Activated naive CD4-positive, alpha-beta T cell treated with anti-CD3 and anti-CD28 coated beads, Interleukin-2, amount 50 U/mL, for 72 hours (primary cell): ENCODE results near the gene SND1. TPM values are rescaled to one million over a fixed set of nuclear protein-coding genes. Genes with fewer than 3 reads are reported as not detected.
"Not testable (repeated sequence)": the region's sequence is repeated elsewhere in the genome, so short reads cannot be mapped to it uniquely, and the experiment has no call there.

Experiments
- ATAC-seq, 2 donors: fragments of 150-1000 bp; cut with Tn5 transposase; 2 replicates each; pipeline ENCODE4 v1.10.0; 2021; ENCODE audit warnings: mild to moderate bottlenecking in 2 of 2, moderate library complexity in 2 of 2
- DNase-seq, 2 donors: peaks; one replicate each; pipeline ENCODE4 v3.0.0; 2021 to 2022; ENCODE audit warnings: low spot score in 2 of 2
- H3K27ac Mint-ChIP-seq, 2 donors: one replicate each; pipeline ENCODE4 v1.8.0; 2022; ENCODE audit warnings: mild to moderate bottlenecking in 2 of 2, mixed read lengths in 2 of 2
- H3K36me3 Mint-ChIP-seq, 2 donors: one replicate each; pipeline ENCODE4 v1.8.0; 2022; ENCODE audit warnings: mixed read lengths in 2 of 2
- H3K9me3 Mint-ChIP-seq, 2 donors: one replicate each; pipeline ENCODE4 v1.8.0; 2022; ENCODE audit warnings: mixed read lengths in 2 of 2
- total RNA-seq, 2 donors: library from RNA; stranded (reverse); gene quantifications; one replicate each; pipeline ENCODE4 v1.2.3, GENCODE V29; 2022

SND1 gene
- total RNA-seq, 2 donors from 2014 or later = 175 to 246 TPM

DNA sequence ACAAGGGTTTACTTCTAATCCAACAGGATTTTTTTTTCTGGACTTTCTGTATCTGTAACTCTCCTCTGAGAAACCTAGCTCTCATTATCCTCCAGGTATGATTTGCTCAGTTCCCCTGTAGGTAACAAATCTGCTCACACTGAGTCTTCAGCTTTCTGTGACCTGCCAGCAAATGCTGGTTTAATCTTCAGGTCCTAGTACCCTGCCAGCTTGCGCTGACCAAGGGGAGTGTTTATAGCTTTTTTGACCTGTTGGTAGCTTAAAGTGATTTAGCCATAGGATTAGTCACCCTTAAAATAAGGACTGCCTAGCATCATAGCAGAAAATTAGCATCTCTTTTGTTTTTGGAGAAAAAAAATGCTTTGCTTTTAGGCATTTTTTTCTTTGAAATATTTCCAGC lies 22.4 kb downstream of the SND1 start:
- peaks cover under 1% of the 10 kb centered on the region in 2 donors for H3K9me3 Mint-ChIP-seq
- DNase-seq = no peak
- H3K36me3 Mint-ChIP-seq = peaks cover 28 to 70% of the 10 kb centered on the region in 2 donors
- no peak for ATAC-seq
- H3K27ac Mint-ChIP-seq = no peak overlapping the region

DNA sequence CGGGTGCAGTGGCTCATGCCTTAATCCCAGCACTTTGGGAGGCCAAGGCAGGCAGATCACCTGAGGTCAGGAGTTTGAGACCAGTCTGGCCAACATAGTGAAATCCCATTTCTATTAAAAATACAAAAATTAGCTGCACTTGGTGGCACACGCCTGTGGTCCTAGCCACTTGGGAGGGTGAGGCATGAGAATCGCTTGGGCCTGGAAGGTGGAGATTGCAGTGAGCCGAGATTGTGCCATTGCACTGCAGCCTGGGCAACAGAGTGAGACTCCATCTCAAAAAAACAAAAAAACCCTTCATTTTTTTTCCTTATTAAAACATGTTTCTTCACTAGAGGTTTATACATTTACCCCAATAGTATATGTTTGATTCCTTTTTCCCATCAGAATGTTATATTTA lies 22.9 kb downstream of the SND1 start:
- H3K9me3 Mint-ChIP-seq, H3K27ac Mint-ChIP-seq, DNase-seq, ATAC-seq: not testable (repeated sequence)
- H3K36me3 Mint-ChIP-seq = peaks cover 33 to 70% of the 10 kb centered on the region in 2 donors

DNA sequence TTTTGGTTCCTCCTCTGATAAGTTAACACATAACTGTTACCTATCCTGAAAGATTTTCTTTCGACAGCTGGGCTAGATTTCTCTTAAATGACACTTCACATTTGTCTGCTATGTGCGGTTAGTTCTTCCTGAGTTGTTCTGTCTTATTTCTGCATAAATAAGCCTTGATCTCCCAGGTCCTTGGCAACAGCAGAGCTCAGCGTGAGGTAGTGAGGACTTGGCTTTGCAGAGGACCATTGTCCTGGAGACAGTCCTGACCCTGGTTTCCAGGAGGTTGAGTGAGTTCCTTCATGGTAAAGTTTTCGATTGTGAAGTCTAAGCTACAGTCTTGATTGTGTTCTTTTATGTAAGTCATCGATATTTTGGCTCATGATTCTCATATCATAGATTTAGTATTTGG lies 23.7 kb downstream of the SND1 start:
- H3K36me3 Mint-ChIP-seq = peaks cover 41 to 70% of the 10 kb centered on the region in 2 donors
- H3K27ac Mint-ChIP-seq = peak overlapping the region in 1 of 2 donors; percentile 0
- DNase-seq (no peak), ATAC-seq (no peak)
- peaks cover 7 to 8% of the 10 kb centered on the region in 2 donors for H3K9me3 Mint-ChIP-seq

DNA sequence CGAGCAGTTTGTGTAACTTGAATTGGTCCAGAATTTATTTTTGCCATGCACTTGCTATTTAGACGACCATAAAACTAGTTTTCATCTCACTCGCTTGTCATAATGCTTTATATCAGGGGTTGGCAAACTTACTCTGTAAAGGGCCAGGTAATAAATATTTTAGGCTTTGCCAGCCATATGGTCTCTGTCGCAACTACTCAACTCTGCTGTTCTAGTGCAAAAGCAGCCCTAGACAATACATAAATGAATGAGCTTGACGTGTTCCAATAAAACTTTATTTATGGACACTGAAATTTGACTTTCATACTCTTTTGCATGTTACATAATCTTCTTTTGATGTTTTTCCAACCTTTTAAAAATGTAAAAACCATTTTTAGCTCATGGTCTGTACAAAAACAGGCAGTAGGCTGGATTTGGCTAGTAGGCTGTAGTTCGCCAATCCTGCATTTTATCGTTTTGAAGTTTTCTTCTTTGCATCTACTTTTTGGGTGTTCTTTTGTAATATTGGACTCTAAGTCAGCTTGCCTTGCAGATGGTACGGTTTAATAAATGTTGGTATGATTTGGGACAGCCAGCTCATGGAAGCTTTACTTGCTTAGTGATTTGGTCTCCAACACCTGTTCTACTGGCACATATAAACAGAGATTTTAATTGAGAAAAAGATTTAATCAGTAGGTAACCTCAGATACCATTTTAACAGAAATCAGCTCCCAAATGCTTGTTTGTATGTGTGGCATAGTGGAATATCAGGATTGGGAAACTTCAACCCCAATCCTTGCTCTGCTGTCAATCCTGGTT lies 25.6 kb downstream of the SND1 start:
- DNase-seq = no peak
- H3K27ac Mint-ChIP-seq = no peak overlapping the region
- peaks cover 7 to 8% of the 10 kb centered on the region in 2 donors for H3K9me3 Mint-ChIP-seq
- H3K36me3 Mint-ChIP-seq = peaks cover 42 to 62% of the 10 kb centered on the region in 2 donors
- no peak for ATAC-seq

DNA sequence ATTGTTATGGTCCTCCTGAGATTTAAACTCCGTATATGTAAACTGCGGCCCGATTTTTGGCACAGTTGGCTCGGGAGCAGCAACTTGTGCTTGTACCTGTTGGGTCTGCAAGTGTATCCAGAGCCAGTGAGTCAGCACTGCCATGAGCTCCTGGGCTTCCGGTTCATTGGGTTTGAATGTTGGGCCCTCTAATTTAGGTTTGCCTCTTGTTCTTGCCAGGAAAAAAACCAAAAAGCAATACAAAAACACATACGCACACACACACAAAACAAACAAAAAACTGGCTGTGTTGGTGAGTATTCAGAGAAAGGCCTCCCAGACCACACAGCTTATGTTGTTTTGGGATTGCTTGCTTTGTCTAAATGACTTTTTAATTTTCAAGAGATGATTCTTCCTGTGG lies 26.3 kb downstream of the SND1 start:
- H3K27ac Mint-ChIP-seq = peak overlapping the region; percentile 18 to 36
- DNase-seq (no peak), ATAC-seq (peak in 1 of 2 donors; percentile 16)
- peaks cover 42 to 62% of the 10 kb centered on the region in 2 donors for H3K36me3 Mint-ChIP-seq
- peaks cover 7 to 8% of the 10 kb centered on the region in 2 donors for H3K9me3 Mint-ChIP-seq

DNA sequence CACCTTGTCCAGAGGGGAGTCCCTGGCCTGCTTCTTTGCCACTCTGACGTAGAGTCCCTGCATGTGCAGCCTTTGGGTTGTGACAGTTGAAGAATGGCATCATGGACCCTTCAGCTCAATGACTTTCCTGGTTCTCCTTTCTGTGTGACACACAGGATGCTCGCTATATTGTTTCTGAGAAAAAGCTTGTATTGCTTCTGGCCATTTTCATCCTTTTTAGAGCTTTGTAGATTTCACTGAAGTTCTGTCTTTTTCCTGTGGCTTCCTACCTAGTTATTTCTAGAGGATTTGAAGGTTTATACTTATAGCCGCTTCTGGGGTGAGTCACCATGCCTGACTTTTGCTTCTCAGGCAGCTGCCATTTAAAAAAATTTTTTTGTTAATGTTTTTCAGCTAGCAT lies 27.0 kb downstream of the SND1 start:
- H3K36me3 Mint-ChIP-seq = peaks cover 42 to 62% of the 10 kb centered on the region in 2 donors
- peaks cover 7 to 8% of the 10 kb centered on the region in 2 donors for H3K9me3 Mint-ChIP-seq
- H3K27ac Mint-ChIP-seq = peak overlapping the region in 1 of 2 donors; percentile 18
- ATAC-seq = peak; percentile 63 to 78
- no peak for DNase-seq

DNA sequence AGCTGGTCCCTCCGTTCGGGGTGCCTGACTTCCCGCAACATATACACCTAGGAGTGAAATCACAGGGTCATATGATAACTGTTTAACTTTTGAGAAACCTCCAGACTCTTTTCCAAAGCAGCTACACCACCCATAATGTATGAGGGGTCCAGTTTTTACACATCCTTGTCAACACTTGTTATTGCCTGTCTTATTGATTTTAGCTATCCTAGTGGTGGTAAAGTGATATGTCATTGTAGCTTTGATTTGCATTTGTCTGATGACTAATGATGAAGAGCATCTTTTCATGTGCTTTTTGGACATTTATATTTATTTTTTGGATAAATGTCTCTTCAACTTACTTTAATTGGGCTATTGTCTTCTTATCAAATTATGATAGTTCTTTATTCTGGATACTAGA lies 29.0 kb downstream of the SND1 start:
- H3K36me3 Mint-ChIP-seq = peaks cover 35 to 52% of the 10 kb centered on the region in 2 donors
- peaks cover 7 to 8% of the 10 kb centered on the region in 2 donors for H3K9me3 Mint-ChIP-seq
- ATAC-seq (no peak), DNase-seq (no peak)
- no peak overlapping the region for H3K27ac Mint-ChIP-seq

DNA sequence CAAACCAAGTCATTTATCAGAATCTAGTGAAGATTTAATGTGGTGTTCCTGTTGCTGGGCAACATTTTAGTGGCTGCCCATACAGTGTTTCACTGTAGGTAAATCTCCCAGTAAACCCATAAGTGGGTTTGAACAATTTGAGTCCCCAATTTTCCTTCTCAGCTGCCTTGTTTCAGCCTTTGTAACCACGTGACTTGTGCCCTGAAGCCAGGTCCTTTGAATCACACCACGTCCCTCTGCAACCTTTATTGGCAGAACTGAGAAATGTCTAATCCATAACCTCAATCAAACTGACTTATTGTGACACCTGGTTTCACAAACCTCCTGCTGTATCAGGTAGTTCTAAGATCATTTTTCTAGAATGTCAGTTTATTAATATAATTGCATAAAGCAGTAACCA lies 30.1 kb downstream of the SND1 start:
- ATAC-seq (peak; percentile 26 to 58), DNase-seq (no peak)
- peaks cover 7 to 8% of the 10 kb centered on the region in 2 donors for H3K9me3 Mint-ChIP-seq
- peaks cover 33 to 44% of the 10 kb centered on the region in 2 donors for H3K36me3 Mint-ChIP-seq
- no peak overlapping the region for H3K27ac Mint-ChIP-seq

DNA sequence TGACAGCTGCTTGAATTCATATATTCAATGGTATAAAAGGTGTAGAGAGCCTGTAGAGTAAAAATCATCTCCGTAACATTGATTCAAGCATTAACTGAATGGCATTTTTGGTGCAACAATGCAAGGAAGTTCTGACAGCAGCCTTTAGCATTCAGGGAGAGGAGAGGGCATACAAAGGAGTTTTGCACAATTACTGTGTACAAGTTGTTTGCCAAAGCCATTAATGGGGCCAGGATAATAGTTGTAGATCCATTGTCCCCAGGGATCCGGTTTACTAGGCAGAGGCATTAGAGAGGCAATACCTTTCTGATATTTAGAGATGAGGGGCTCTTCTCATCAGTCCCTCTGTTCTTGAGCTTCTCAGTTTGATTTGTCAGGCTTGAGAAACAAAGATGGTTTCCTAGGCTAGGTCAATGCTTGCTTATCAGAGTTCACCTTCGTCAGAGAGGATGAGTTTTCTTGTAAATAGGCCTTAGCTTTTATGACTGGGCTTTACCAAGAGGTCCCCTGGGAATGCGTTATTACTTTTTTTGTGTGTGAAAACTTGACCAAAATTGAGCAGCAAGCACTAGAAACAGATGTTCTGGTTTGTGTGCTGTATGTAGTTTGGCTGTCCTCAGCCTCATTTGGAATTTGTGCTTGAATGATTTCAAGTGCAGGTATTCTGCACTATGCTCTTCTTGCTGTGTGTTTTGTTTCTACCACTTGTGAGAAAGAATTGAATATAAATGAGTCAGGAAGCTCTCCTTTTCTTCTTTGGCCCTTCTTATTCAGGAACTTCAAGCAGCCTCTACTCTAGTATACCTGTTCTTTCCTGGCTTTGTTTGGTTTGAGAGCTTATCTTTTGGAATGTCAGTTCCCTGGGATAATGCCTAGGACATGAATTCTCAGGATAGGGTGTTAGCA lies 32.0 kb downstream of the SND1 start:
- peaks cover 17 to 25% of the 10 kb centered on the region in 2 donors for H3K36me3 Mint-ChIP-seq
- peak overlapping the region in 1 of 2 donors; percentile 25 for H3K27ac Mint-ChIP-seq
- peaks cover 7 to 8% of the 10 kb centered on the region in 2 donors for H3K9me3 Mint-ChIP-seq

DNA sequence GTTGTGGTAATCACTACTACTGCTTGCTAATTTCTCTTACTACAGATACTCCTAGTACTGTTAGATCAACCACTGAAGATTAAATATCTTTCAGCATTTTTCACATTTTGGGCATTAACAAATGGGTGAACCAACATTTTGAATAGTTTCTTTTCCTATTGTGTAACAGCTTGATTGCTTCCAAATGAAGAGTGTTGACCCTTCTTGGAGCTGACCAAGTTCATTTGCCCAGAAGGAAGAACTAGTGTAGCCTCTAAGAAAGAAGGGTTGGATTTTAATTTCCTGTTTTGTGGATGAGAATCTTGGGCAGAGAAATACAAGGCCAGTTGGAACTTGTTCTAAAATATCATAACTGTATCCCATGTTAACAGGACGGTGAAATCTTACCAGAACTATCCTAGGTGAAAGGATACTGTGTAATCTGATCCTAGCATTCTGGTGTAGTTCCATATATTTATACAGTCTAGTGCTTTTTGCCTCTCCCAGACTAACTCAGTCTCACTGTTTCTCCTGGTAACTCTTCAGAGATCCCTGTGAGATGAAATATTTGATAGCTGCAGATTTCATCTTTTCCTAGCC lies 37.3 kb downstream of the SND1 start:
- no peak overlapping the region for H3K27ac Mint-ChIP-seq
- H3K36me3 Mint-ChIP-seq = peaks cover 6 to 13% of the 10 kb centered on the region in 2 donors
- ATAC-seq (no peak), DNase-seq (no peak)
- no peaks in the 10 kb centered on the region for H3K9me3 Mint-ChIP-seq

More for the DNA sequence above, 32.0 kb downstream of the SND1 start:
- ATAC-seq = no peak
- no peak for DNase-seq

DNA sequence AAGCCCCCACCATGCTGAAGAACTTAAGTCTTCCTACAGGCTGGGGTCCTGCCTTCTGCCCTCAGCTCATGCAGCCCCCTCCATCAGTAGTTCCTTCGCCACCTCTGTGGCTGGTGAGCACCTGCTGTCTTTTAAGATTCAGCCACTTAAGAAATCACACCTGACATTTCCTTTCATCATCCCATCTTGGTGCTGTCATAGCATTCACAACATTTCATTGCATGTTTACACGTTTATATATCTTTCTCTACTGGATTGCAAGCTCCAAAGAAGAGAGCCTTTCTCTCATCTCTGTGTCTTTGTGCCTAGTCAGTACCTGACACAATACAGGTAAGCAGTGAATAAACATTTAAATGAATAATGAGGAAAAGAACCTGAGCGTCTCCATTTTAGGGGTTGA lies 38.3 kb downstream of the SND1 start:
- peaks cover 8 to 23% of the 10 kb centered on the region in 2 donors for H3K36me3 Mint-ChIP-seq
- H3K27ac Mint-ChIP-seq = peak overlapping the region; percentile 15 to 39
- ATAC-seq = no peak
- H3K9me3 Mint-ChIP-seq = no peaks in the 10 kb centered on the region
- DNase-seq = no peak

DNA sequence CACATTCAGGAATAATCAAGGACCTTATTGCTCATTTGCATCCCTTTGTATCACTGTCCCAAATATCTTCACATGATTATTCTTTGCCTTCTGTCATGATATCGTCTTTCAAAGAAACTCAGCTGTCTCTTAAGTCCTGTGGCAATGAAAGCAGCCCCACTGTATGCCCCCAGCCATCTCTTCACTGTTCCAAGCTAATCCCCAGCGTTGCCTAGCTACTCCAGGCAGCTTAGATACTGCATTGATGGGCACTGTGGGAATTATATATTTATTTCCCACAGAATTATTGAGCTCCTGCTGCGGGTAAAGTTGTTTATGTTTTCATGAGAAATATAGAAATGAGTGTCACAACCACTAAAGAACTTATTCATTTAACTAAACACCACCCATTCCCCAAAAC lies 38.8 kb downstream of the SND1 start:
- peaks cover 13 to 27% of the 10 kb centered on the region in 2 donors for H3K36me3 Mint-ChIP-seq

DNA sequence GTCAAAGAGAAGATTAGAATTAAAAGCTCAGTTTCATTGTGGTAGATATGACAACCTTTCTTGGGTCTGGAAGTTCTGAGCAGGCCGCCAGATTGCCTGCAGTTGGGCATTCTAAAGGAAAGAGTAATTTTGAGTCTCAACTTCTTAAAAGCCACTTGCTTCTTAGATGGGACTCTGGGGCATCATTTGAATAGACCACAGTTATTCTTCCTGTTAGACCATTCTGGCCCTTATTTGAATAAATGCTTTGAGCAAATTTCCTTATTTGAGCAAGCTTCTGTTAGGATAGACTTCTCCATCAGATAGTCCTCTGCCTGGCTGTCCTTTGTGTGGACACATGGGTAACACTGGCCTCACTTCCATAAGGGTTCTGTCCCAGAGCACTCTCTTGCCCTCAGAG lies 40.2 kb downstream of the SND1 start:
- no peak overlapping the region for H3K27ac Mint-ChIP-seq
- DNase-seq = no peak
- H3K36me3 Mint-ChIP-seq = peaks cover 13 to 29% of the 10 kb centered on the region in 2 donors
- no peak for ATAC-seq
- no peaks in the 10 kb centered on the region for H3K9me3 Mint-ChIP-seq

More for the DNA sequence above, 38.8 kb downstream of the SND1 start:
- no peak for DNase-seq
- Mint-ChIP-seq H3K27ac (peak overlapping the region in 1 of 2 donors; percentile 15), H3K9me3 (no peaks in the 10 kb centered on the region)
- no peak for ATAC-seq

DNA sequence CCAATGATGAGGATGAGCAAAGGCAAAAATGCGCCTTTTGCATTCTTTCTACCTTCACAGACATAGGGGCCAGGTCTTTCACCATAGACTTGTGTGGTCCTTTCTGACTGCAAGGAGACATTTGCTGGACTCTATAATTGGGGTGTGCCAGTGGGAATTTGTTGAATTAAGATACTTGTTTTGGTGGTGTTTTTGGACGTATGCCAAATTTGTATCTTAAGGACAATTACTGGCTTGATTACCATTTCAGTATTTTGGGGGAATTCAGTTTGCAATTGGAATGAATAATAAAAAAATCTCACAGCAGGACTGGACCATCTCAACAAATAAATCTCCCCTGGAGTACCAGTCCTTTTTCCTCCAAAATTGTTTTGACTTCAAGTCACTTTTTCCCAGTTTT lies 47.9 kb downstream of the SND1 start:
- DNase-seq (no peak), ATAC-seq (no peak)
- Mint-ChIP-seq H3K9me3 (no peaks in the 10 kb centered on the region), H3K36me3 (peaks cover 12 to 30% of the 10 kb centered on the region in 2 donors), H3K27ac (no peak overlapping the region)

DNA sequence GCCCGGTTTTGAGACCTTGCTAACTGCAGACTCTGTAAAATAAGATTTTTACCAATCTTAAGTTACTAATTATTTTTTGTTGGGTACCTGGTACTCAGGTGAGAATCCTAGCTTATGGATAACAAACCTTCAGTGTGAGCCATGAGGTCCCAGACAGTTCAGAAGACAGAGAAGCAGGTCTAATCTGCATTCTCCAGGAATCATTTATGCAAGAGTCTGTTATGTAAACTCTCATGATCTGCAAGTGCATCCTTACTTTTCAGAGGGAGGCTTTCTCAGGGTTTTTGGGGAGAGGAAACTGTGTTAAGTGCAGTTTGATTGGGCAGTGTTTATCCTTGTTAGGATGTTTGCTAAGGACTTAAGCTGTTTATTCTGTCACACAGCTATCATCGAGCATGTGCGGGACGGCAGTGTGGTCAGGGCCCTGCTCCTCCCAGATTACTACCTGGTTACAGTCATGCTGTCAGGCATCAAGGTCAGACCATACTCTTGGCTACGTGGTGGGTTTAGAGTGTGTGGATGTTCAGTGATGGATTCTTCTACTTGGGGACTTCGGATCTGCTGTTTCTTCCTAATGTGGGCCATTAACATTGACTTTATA lies 50.2 kb downstream of the SND1 start:
- ATAC-seq = no peak
- H3K27ac Mint-ChIP-seq = peak overlapping the region in 1 of 2 donors; percentile 75
- H3K36me3 Mint-ChIP-seq = peaks cover 5 to 16% of the 10 kb centered on the region in 2 donors
- H3K9me3 Mint-ChIP-seq = no peaks in the 10 kb centered on the region
- DNase-seq = no peak

DNA sequence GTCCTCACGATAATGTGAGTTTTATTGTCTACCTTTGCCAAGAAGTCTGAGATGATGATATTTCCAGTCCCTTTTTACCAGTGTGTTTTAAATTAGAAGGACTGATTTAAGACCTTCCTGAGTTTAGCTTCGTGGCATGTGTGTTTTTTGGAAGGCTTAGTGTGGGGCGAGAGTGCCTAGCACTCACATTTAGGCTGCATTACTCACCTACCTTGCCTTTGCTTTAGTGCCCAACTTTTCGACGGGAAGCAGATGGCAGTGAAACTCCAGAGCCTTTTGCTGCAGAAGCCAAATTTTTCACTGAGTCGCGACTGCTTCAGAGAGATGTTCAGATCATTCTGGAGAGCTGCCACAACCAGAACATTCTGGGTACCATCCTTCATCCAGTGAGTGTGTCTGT lies 50.9 kb downstream of the SND1 start:
- peaks cover 5 to 8% of the 10 kb centered on the region in 2 donors for H3K36me3 Mint-ChIP-seq
- no peak for DNase-seq
- no peak overlapping the region for H3K27ac Mint-ChIP-seq
- no peak for ATAC-seq
- no peaks in the 10 kb centered on the region for H3K9me3 Mint-ChIP-seq
